Activated CD4-positive, CD25-positive, alpha-beta regulatory T cell treated with anti-CD3 and anti-CD28 coated beads, Interleukin-2, amount 50 U/mL, for 16 hours (primary cell): ENCODE data around the gene TMEM131.

ENCODE experiments used
- DNase-seq: peaks from one replicate; pipeline ENCODE4 v3.0.0-alpha.2; 2020; ENCODE audit warnings: low read depth, low spot score

The TMEM131 gene

DNA sequence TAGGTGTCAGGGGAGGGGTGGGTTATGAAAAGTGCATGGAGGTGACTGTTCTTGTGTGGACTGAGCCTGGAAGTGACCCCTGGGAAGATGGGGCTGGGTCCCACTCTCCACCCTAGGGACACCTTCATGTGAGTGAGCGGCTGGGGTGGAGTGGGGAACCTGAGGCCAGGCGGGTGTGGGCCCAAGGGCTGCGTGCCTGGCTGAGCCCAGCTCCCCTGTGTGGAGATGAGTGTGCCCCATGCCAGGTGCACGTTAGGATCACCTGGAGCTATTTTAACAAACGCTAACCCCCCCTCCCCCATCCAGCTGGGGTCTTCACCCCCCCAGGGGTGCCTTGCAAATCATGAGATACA, 255.9 kb downstream of the TMEM131 start:
- no peak for DNase-seq

DNA sequence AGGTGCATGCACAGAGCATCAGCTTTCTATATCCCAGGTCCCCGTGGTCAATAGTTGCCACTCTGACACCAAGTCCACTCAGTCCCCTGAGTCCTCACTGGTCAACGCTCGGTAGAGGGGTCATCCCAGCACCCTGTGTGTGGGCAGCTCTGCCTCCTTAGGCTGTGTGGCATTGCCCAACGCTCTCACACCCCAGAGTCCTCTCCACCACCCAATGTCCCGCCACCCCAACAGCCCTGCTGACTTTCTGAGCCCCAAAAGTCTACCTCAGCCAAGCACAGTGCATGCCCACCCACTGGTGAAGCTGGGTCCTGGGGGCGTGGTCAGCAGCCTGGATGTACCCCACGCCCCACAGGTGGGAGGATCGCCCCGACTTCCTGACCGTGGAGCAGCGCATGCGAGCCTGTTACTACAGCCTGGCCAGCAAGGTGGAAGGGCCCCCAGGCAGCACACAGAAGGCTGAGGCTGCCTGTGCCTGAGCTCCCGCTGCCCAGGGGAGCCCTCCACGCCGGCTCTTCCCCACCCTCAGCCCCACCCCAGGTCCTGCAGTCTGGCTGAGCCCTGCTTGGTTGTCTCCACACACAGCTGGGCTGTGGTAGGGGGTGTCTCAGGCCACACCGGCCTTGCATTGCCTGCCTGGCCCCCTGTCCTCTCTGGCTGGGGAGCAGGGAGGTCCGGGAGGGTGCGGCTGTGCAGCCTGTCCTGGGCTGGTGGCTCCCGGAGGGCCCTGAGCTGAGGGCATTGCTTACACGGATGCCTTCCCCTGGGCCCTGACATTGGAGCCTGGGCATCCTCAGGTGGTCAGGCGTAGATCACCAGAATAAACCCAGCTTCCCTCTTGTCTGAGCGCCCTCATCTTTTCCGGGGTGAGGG, 256.5 kb downstream of the TMEM131 start:
- no peak for DNase-seq

DNA sequence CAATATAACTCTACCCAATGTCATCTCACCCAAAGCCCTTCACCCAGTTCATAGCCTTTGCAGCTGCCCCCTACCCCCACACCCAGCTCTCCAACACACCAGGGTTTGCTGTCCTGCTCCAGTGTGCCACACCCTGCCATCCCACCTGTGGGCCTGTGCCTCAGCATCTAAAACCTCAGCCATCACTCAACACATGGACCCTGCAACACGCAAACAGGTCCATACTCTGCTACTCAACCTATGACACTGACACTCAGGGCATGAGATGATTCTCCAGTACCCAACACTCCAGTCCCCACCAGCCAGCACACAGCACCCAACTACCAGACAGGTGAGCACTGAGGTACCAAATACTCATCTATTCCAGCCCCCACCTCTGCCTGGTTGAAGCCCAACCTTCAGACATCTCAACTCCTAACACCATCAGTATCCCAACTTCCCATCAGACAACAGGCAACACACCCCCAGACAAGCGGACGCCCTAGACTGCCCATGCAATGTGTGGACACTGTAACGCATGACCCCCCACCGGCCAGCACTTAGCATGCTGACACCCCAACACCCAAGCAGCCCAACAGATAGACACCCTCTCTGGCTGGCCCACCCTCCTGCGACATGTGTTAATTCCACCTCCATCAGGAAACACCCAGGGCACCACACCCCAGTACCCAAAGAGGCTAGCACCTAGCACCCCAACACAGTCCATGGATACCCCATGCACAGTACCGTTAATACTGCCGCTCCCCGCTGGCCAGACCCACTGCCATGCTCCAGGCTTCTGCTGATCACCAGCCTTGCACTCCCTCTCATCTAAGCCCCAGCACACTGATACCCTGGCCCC, 257.3 kb downstream of the TMEM131 start:
- DNase-seq: no peak

DNA sequence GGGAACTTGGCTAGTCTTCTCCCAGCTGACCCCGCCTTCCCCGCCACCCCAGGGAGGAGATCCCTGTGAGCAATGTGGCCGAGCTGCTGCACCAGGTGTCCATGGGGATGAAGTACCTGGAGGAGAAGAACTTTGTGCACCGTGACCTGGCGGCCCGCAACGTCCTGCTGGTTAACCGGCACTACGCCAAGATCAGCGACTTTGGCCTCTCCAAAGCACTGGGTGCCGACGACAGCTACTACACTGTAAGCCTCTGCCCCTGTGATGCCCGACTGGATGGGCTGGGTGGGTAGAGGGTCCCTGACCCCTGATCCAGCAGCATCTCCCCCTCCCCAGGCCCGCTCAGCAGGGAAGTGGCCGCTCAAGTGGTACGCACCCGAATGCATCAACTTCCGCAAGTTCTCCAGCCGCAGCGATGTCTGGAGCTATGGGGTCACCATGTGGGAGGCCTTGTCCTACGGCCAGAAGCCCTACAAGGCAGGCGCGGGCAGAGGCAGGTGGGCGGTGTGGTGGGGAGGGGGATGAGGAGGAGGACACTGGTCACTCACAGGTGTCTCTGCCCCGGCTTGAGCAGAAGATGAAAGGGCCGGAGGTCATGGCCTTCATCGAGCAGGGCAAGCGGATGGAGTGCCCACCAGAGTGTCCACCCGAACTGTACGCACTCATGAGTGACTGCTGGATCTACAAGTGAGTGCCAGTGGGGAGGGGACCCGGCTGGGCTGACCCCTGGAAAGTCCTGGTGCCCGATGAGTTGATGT, 258.1 kb downstream of the TMEM131 start:
- DNase-seq: no peak

DNA sequence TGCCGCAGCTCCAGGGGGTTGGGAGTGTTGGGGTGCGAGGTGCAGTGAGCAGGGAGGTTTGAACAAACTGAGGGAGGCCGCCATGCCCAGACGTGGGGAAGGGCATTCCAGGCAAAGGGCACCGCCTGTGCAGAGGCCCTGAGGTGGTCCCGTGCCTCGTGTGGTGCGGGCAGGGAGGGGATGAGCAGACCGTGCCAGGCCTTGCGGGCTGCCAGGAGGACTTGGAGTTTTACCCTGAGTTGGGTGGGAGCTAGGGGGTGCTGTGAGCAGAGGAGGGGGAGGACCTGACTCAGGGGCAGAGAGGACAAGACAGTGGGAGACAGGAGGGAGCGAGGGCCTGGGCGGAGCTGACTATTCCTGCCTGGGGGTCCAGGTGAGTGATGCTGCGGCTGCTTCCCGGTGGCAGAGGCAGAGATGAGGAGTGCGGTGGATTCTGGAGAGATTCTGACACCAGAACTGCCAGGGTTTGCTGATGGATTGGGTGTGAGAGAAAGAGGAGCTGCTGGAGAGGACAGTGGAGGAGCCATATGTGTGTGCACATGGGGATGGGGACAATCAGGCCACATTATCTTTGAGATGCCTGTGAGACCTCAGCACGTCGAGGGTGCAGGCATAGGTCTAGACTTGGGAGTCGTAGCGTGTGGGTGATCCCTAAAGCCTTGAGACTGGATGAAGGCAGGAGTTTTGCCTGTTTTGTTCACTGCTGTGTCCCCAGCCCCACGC, 259.0 kb downstream of the TMEM131 start:
- DNase-seq: no peak

DNA sequence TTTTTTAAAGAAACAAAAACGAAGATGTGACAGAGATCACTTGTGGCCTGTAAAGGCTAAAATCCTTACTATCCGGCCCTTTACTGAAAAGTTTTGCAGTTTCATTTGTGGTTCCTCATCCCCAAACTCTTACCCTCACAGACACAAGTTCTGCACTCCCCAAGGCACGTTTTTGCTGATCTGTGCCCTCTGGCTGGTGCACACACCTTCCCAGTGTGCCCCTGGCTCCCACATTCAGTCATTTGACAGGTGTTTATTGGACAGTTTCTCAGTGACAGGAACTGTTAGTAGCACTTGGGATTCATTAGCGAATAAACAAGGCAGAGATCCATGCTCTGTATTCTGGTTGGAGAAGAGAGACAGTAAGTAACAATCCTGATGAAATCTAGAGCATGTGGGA, 259.6 kb downstream of the TMEM131 start:
- no peak for DNase-seq

DNA sequence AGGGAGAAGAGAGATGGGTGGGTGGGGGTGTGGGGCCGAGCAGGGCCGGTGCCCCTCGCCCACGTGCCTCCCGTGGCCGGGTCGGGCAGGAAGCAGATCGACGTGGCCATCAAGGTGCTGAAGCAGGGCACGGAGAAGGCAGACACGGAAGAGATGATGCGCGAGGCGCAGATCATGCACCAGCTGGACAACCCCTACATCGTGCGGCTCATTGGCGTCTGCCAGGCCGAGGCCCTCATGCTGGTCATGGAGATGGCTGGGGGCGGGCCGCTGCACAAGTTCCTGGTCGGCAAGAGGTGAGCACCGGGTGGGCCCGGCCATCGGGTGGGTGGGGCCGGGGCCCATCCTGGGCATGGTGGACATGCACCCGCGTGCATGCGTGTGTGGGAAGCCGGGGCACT, 260.6 kb downstream of the TMEM131 start:
- no peak for DNase-seq

DNA sequence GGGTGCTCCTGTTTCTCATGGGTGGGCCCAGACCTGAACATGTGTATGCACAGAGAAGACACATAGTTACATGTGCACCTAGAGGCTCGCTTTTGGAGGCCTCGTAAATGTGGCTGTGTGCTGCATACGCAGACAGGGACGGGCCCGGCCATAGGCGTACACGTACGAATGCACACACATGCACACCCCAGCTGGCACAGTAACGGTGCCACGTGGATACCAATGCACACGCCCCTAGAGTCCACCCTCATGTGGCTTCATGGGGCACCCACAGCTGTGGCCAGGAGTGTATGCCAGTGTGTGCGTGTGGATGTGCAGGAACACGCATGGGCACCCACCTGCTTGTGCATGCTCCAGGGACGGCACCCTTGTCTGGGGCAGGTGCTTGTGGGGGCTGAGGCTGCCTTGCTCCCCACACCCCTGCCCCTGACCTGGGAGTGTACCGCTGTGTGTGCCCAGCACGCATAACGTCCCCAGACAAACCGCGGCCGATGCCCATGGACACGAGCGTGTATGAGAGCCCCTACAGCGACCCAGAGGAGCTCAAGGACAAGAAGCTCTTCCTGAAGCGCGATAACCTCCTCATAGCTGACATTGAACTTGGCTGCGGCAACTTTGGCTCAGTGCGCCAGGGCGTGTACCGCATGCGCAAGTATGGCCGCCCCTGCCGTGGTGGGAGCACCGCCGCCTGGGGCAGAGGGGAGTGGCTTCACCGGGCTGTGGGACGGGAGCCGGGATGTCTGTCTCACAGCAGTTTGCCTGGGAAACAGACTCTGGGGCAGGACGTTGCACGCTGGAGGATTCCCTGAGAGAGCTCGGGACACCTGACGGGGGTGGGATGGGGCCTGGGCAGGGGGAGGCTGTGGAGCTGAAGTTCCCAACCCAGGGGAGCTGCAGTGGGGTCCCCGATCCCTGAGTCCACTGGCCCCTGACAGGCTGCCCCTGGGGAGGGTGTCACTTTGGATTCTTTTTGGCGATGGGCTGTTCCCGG, 261.4 kb downstream of the TMEM131 start:
- no peak for DNase-seq

DNA sequence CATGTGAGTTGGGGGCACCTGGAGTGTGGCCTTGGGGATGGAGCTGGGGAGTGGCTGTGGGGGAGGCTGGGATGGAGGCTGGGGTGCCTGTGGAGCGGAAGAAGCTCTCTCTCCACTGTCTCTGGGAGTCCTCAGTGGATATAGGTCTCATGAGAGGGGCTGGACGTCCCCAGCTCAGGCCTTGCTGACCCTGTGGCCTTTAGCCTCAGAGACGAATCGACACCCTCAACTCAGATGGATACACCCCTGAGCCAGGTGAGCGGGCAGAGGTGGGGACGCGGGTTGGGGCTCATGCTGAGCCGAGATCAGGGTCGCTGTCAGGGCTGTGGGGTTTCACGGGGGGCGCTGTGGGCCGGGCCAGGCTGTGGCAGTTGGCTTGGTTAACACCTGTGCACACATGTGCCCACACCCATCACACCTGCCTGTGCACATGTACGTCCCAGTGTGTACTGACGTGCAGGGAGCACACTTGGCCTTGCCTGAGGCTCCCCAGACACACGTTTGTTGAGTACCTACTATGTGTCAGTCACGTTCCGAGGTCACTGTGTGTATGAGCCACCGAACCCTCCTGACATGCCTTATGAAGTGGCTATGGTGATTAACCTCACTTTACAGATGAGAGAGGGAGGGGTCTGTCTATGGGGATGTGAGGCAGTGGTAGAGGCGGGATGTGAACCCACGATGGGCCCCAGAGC, 262.3 kb downstream of the TMEM131 start:
- no peak for DNase-seq

DNA sequence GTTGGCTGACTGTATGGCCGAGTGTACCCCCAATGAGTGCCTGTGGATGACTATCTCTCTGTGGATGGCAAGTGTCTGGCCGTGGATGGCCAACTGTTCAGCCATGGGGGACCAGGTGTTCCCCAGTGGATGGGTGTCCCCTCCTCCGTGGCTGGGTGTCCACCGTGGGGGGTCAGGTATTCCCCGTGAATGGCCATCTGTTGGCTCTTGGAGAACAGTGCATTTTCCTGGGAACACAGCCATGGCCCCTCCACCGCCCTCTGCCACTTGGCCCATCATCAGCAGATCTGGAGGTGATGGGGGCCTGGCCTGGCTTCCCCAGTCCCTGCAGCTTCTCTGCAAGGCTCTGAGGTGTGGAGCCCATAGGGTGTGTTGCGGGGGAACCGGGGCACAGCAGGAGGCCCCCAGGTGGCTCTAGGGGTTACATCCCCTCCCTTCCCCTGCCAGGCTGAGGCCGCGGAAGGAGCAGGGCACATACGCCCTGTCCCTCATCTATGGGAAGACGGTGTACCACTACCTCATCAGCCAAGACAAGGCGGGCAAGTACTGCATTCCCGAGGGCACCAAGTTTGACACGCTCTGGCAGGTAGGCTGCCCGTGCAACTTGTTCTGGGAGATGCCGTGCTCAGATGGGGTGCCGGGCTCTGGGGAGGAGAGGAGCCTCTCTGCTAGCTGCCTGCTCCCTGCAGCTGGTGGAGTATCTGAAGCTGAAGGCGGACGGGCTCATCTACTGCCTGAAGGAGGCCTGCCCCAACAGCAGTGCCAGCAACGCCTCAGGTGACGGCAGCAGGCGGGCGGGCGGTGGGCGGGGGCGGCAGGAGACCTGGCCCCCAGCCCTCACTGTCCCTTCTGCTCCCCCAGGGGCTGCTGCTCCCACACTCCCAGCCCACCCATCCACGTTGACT, 263.1 kb downstream of the TMEM131 start:
- DNase-seq: no peak

DNA sequence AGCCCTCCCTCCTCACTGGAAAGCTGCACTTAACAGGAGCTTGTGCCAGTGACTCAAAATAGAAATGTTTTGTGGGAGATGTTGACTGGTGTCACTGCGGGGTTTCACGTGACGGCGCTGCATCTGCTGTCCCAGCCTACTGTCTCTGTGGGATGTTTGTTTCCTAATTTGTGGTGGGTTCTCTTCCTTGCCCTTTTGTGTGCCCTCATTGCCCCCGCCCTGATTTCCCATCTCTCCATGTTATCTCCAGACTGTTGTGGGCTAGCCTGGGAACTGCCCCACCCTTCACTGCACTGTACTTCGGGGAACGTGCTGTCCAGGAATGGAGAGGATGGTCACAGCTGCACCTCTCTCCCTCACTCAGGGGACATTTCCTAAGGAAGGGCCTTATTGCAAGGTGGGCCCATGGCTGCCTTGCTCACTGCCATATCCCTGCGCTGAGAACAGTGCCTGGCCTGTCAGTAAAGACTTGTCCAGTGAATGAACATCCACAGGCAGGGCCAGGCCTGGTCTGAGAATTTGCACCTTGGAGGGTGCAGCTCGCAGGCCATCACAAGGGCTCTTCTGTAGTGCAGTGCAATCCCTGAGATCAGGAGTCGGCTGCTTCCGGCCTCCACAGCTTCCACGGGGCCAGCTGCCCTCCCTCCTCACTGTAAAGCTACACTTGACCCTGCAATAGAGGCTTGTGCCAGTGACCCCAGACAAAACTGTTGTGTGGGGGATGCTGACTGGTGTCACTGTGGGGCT, 264.3 kb downstream of the TMEM131 start:
- no peak for DNase-seq

DNA sequence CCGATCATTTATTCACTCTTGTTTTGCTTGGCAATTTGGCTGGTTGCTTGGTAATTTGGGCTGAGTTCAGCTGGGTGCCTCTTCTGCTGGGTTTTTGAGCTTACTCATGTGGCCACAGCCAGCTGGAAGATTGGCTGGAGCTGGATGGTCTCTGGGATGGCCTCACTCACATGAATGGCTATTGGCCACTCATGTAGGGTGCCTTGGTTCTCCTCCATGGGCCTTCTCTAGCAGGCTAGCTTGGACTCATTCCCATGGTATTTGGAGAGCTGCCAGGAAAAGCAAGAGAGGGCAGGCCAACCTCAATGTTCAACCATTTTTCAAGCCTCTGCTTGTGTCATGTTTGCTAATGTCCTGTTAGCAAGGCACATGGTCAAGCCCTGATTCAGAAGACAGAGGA, 265.5 kb downstream of the TMEM131 start:
- DNase-seq: no peak

DNA sequence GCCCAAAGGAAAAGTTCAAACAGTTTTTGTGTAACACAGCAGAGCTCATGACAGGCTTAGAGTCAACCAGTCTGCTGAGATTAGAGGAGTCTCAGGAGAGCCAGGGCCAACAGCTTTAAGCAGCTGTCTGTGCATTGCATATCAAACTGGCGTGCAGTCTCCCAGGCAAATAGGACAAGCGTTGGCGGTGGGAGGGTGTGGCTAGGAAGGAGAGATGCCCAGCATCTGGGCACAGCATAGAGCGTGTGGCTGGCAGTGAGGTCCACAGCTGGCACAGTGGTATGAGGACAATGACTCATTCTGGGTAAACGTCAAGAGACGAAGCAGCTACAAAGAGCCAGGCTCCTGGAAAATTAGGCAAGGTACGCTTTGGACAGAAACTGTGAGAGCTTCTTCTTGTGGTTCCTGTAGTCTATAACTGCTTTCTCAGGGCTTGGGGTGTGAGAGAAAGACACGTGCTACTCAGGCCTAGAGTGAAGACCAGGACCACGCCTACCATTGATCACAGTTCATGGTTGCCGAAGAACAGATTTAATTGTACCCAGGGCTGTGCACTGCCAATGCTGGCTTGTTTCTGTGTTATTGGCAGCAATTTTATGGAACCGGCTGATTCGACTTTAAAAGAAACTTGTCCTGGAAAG, 267.5 kb downstream of the TMEM131 start:
- DNase-seq: no peak

DNA sequence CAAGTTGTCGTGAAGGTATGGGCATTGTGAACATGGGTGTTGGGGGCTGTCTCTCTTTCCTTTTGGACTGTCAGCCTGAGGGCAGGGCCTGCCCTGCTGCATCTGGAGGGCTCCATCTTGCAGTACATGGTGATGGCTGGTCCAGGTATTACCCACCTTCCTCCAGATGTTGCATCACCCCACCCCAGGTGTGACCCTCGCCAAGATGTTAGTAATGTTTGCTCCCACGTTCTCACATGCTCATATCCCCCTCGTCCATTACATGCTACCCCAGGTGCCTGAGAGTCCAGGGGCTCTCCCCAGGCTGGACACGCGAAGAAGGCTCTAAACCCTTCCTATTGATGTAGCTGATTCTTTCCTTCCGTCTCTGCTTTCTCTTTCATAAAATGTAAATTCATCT, 268.5 kb downstream of the TMEM131 start:
- no peak for DNase-seq

DNA sequence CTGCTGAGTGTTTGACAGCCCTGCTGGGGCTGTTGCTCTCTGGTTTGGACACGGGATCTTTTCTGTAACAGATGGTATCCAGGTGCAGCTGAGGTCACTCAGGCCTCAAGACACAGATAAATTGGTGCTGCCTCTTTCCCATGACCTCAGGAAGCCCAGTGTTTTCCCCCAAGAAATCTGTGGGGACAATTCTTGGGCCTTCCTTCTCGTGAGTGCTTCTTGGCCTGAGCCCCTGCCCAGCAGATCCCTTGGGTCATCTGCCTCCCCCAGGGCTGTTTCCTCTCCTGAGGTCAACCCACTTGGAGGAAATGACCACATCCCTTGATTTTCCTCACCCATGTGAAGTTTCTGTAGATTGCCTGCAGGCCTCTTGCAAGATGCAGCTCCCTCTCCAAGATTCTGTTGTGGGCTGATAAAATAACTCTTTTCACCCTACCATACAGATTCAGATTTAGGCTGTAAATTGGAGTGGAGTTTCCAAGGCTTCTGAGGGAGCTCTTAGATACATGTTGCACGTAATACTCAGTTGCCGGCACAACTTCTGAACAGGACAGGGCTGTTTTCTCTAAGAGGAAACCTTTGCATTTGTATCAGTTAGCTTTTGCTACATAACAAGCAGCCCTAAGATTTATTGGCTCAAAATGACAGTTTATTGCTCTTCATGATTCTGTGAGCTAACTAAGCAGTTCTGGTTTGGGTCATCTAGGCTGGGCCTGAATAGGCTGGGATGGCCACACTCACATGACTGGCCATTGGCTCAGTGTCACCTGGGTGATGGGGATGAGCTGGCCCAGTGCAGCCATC, 269.3 kb downstream of the TMEM131 start:
- no peak for DNase-seq

DNA sequence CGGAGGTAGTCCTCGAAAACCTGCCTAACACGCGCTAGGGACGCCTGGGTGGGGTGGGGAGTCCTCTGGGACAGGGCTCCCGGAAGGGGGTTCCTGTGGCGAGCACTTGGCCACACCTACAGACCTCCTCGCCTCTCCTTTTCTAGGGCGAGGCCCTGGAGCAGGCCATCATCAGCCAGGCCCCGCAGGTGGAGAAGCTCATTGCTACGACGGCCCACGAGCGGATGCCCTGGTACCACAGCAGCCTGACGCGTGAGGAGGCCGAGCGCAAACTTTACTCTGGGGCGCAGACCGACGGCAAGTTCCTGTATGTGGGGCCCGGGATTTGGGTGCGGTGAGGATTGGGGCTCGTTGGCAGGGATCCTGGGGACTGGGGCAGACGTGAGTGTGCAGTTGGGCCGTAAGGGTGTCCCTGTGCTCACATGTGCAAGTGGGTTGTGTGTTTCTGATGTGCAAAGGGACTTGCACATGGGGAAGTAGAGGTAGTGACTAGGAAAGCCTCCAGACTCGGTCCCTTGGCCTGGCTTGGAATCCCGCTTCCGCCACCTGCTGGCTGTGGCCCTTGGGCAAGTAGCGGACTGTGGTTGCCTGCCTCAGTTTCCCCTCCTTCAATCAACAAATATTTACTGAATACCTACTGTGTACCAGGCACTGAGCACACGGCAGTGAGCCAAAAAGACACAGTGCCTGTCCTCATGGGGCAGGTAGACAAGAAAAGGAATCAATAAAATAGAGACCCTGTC, 270.6 kb downstream of the TMEM131 start:
- DNase-seq: no peak
